Fibroblast of upper back skin (primary cell): Measurements from ENCODE around the gene ANAPC16.
"Not testable (repeated sequence)": the region's sequence is repeated elsewhere in the genome, so short reads cannot be mapped to it uniquely, and the experiment has no call there.

Experiments used
- DNase-seq: peaks from one replicate; pipeline ENCODE4 v3.0.0-alpha.2; 2013

The ANAPC16 gene

DNA sequence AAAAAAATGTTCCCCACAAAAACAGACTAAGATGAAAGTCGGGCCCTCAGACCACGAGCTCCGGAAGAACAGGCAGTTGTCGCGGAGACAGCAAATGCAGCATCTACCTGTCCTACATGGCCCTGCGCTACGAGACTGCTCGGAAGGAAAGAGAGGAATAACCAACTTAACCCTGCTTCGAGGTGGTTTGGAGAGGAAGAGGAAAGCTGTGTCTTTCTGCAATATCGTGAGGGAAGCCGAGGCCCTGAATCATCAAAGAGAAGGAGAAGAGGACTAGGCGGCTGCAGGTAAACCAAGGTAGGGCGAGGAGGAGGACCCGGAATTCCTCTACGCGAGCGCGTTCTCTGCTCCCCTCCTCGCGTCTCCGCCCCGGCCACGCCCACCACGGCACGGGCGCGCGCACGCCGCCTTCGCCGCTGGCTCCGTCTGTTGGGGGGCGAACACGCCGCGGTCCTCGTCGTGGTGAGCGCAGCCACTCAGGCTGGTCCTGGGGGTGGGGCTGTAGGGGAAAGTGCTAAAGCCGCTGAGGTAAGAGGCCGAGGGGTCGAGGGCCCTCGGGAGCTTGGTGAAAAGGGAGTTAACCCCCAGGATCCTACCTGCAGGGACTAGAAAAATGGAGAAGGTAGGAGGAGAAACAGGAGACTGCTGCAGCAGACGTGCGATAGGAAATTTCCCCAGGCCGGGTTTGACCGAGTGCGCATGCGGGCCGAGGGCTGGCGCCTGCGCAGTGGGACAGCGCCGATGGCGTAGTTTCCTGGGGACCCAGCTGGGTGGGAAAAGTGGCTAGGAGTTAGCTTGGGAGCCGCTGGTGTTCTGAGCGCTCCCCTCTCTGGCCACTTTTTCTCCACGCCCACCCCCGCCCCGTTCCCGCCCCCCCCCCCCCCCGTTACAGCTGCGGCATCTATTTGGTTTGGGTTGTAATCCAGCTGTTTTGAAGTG, at the start of gene ANAPC16, which contains the start of gene ASCC1:
Gene ANAPC16 (plus strand): TSS at position 402 of the 939 bp plus-strand sequence. CDS start 7,903 bp downstream, outside the sequence.
Gene ASCC1 (minus strand): TSS at position 666 of the 939 bp plus-strand sequence. CDS start 2,978 bp downstream, outside the sequence.
- peak; percentile 90 for DNase-seq

DNA sequence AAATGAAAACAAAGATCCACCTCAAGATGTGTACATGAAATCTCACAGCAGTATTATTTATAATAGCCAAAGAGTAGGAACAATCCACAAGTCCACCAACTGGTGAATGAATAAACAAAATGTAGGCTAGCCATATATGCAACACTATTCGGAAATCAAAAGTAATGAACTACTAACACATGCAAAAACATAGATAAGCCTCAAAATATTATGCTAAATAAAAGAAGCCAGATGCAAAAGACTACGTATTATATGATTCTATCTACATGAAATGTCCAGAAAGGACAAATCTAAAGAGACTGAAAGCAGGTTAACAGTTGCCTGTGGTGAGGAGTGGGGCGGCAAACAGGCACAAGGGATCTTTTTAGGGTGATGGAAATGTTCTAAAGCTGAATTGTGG, 48.7 kb upstream of the ANAPC16 start:
- DNase-seq: no peak

DNA sequence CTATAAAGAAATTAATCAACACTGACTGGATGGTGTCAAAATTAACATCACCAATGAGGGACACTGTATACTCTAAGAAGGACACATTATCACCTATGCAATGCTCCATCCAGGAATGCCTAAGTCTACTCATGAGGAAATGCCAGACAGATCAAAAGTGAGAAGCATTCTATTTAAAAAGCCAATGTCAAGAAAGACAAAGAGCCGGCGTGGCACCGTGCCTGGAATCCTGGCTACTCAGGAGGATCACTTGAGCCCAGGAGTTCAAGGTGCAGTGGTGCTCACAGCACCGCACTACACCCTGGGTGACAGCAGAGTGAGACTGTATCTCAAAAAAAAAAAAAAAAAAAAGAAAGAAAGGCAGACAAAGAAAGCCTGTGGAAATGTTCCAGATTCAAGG, 45.5 kb upstream of the ANAPC16 start:
- DNase-seq: peak; percentile 33

DNA sequence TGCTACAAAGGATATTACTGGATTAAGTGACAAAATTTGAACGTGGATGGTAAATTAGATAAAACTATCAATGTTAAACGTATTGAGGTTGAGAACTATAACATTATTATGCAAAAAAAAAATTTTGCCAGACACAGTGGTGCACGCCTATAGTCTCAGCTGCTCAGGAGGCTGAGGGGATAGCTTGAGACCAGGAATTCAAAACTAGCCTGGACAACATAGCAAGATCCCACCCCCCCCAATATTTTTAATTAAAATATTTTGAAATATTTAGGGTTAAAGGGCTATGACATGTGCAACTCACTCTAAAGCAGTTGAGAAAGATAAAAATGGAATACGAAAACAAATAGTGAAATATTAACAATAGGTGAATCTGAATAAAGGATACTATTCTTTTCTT, 45.1 kb upstream of the ANAPC16 start:
- DNase-seq: no peak

- peak; percentile 86 for DNase-seq
These were observed 44.6 kb upstream of the ANAPC16 start for GRCh38 chr10:72171175-72171630.

- DNase-seq: no peak
These were observed 42.6 kb upstream of the ANAPC16 start for GRCh38 chr10:72173262-72173618.

GRCh38 chr10:72173619-72174296, 42.1 kb upstream of the ANAPC16 start:
- peak; percentile 6 for DNase-seq

DNA sequence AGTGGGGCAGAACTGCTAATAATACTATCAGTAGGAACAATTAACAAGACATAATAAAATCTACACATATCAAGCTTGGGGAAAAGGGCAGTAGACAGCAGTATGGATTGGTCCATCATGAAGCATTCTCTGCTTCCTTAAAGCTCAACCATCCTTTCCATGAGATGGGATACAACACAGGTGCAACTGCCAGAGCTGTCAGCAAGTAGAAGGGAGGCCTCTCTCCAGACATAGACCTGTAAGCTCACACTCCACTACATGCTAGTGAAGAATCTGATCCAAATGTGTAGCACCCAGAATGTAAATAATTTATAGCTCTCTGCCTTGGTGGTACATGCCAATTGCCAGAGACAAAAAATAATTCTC, 41.5 kb upstream of the ANAPC16 start:
- no peak for DNase-seq

DNA sequence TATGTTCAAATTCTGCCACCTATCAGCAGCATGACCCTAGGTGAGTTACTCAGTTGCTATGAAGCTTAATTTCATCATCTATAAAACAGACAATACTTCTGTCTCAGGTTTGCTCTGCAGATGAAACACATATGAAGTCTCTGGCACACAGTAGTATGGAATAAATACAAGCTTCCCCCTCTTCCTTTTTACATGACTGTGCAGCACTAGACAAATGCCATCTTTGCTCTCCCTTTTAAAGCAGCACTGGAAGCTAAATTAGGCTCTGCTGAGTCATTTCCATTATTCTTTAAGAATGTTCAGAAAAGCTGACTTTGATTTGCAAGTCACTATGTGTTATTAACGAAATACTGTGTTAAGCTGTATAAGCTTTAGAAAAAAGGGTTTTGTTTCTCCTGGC, 40.7 kb upstream of the ANAPC16 start:
- DNase-seq: peak; percentile 66

- DNase-seq: no peak
These were observed 39.1 kb upstream of the ANAPC16 start for GRCh38 chr10:72176701-72177100.

DNA sequence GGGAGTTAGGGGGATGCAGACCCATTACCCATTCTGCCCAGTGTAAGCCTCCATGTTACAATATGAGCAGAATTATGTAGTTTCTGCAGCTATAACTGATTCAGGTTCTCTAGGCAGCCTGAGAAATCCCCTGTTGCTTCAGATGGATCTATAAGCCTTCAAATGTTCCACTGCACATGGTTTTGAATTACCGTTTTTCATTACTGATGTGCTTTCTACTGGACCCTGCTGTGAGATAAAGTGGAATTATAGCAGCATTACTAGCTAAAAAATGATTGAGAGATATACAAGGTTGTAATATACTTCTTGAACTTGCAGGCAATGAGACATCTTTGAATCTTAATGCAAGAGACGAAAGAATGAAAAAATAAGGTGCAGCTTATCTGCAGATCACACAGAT, 38.4 kb upstream of the ANAPC16 start:
- DNase-seq: no peak

- DNase-seq: no peak
These were observed 31.7 kb upstream of the ANAPC16 start for GRCh38 chr10:72184156-72184555.

GRCh38 chr10:72186258-72186981, 29.4 kb upstream of the ANAPC16 start:
- peak; percentile 37 for DNase-seq

- no peak for DNase-seq
These were observed 28.9 kb upstream of the ANAPC16 start for GRCh38 chr10:72186982-72187330.

DNA sequence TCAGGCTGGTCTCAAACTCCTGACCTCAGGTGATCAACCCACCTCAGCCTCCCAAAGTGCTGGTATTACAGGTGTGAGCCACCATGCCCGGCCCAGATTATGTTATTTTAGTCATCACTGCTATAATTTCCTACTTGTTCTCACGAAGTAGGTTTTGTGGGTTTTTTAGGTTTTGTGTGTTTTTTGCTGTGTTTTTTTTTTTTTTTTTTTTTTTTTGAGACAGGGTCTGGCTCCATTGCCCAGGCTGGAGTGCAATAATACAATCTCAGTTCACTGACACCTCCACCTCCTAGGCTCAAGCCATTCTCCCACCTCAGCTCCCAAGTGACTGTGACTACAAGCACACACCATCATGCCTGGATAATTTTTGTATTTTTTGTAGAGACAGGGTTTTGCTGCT, 20.9 kb upstream of the ANAPC16 start:
- no peak for DNase-seq

DNA sequence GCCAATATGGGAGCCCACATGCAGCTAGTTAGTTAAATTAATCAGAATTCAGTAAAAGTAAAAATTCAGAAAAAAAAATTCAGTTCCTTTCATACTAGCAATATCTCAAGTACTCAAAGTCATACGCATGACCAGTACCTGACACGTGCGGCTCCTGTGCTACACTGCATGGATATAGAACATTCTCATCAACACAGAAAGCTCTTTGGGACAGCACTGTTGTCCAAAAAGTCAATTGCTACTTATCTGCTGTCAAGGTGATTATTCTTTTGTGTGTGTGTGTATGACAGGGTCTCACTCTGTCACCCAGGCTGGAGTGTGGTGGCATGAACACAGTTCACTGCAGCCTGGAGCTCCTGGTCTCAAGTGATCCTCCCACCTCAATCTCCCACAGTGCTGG, 14.9 kb upstream of the ANAPC16 start:
- no peak for DNase-seq

DNA sequence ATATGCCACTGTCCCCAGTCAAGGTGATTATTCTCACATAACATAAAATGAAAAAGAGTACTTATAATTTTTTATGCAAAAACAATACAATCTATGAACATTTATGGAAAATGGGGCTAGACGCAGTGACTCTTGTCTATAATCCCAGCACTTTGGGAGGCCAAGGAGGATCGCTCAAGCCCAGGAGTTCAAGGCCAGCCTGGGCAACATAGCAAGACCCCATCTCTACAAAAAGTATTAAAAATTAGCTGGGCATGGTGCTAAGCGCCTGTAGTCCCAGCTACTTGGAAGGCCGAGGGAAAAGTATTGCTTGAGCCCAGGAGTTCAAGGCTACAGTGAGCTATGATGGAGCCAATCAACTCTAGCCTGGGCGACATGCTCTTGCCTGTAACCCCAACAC, 14.5 kb upstream of the ANAPC16 start:
- DNase-seq: no peak

- DNase-seq: peak; percentile 26
These were observed 11.5 kb upstream of the ANAPC16 start for GRCh38 chr10:72204296-72204695.

DNA sequence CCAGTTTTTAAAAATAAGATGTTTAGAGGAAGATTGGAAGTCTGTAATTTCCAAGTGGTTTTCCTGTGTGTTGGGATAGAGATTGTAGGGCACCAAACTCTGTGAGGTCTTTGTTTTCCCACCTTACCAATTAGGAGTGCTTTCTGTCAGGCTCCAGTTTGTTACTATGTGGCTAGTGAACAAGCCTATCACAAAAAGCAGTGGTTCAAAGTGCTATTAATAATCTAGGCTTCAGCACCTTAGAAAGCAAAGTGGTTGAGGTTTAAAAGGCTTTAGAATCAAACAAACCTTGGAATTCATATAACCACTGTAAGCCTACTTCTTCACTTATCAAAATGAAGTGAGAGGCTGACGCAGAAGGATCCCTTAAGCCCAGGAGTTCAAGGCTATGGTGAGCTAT, 11.1 kb upstream of the ANAPC16 start:
- no peak for DNase-seq

GRCh38 chr10:72206511-72207229, 9.1 kb upstream of the ANAPC16 start:
- DNase-seq: no peak

GRCh38 chr10:72208526-72208925, 7.3 kb upstream of the ANAPC16 start:
- not testable (repeated sequence) for DNase-seq

GRCh38 chr10:72211381-72211780, 4.4 kb upstream of the ANAPC16 start:
- not testable (repeated sequence) for DNase-seq

- not testable (repeated sequence) for DNase-seq
These were observed 4.0 kb upstream of the ANAPC16 start for GRCh38 chr10:72211832-72212231.
